Fibroblast of pulmonary artery (primary cell): ENCODE measurements around the gene ATP11C.

Experiments used
- DNase-seq: peaks from one replicate; pipeline ENCODE4 v3.0.0-alpha.2; 2010; ENCODE audit warnings: low read depth
- H3K4me3 ChIP-seq: replicated peaks from 2 replicates; pipeline ENCODE4 v1.5.1; 2011; ENCODE audit warnings: low read depth, mild to moderate bottlenecking, control low read depth, low read length, moderate library complexity
- CTCF ChIP-seq: IDR thresholded peaks from 2 replicates; pipeline ENCODE4 v1.5.1; 2011; ENCODE audit warnings: mild to moderate bottlenecking, control low read depth, low read length, inconsistent platforms; ENCODE audit errors: missing control alignments

The ATP11C gene

GRCh38 chrX:139766545-139766983 lies 166.3 kb downstream of the ATP11C start:
- TF ChIP-seq CTCF: no peak
- H3K4me3 ChIP-seq: no peak overlapping the region
- no peak for DNase-seq

GRCh38 chrX:139762400-139763183 lies 170.3 kb downstream of the ATP11C start:
- no peak for TF ChIP-seq CTCF
- DNase-seq: peak; percentile 84

GRCh38 chrX:139759637-139760036 lies 173.2 kb downstream of the ATP11C start:
- DNase-seq: peak; percentile 42

More at GRCh38 chrX:139762400-139763183, 170.3 kb downstream of the ATP11C start:
- no peak overlapping the region for H3K4me3 ChIP-seq

GRCh38 chrX:139758809-139759208 lies 174.0 kb downstream of the ATP11C start:
- no peak overlapping the region for H3K4me3 ChIP-seq
- DNase-seq: no peak
- no peak for TF ChIP-seq CTCF

More at GRCh38 chrX:139759637-139760036, 173.2 kb downstream of the ATP11C start:
- TF ChIP-seq CTCF: peak; percentile 48
- no peak overlapping the region for H3K4me3 ChIP-seq

- H3K4me3 ChIP-seq: no peak overlapping the region
- TF ChIP-seq CTCF: no peak
- no peak for DNase-seq
Observed at GRCh38 chrX:139758250-139758649, 174.6 kb downstream of the ATP11C start.

GRCh38 chrX:139751053-139751452 lies 181.8 kb downstream of the ATP11C start:
- no peak for TF ChIP-seq CTCF
- no peak overlapping the region for H3K4me3 ChIP-seq
- no peak for DNase-seq

GRCh38 chrX:139750390-139750789 lies 182.5 kb downstream of the ATP11C start:
- peak; percentile 5 for DNase-seq

More at GRCh38 chrX:139750390-139750789, 182.5 kb downstream of the ATP11C start:
- H3K4me3 ChIP-seq: no peak overlapping the region
- TF ChIP-seq CTCF: no peak
